ENCODE measurements around the gene NEK6.

The NEK6 gene

DNA sequence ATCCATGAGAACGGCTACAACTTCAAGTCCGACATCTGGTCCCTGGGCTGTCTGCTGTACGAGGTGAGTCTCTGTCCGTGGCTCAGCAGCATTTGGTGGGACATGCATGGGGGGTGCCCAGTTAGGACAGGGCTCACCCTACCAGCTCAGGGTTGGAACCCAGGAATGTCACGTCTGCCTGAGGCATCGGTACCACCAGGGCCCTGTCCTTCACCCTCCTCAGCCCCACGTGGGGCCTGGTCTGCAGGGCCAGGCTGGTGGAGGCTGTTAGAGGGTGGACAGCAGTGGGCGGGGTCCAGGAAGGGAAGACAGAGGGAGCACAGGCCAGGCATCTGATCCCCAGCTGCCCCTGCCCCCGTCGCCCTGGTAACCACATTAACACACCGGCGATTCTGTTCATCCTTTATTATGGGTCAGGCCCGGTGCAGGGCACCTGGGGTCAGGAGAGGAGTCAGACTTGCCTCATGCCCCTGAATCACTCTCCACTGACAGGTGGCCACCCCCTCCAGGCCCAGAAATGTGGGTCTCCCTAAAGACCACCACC lies 81.9 kb downstream of the NEK6 start:
- no peaks in the 10 kb centered on the region for H3K4me1 Mint-ChIP-seq
- no peaks in the 10 kb centered on the region for H3K27me3 Mint-ChIP-seq
- H3K27ac Mint-ChIP-seq: no peak overlapping the region
- no peak for ATAC-seq
- no peaks in the 10 kb centered on the region for H3K9me3 Mint-ChIP-seq
- H3K36me3 Mint-ChIP-seq: peaks cover 85% of the 10 kb centered on the region
- H3K4me3 Mint-ChIP-seq: no peak overlapping the region

DNA sequence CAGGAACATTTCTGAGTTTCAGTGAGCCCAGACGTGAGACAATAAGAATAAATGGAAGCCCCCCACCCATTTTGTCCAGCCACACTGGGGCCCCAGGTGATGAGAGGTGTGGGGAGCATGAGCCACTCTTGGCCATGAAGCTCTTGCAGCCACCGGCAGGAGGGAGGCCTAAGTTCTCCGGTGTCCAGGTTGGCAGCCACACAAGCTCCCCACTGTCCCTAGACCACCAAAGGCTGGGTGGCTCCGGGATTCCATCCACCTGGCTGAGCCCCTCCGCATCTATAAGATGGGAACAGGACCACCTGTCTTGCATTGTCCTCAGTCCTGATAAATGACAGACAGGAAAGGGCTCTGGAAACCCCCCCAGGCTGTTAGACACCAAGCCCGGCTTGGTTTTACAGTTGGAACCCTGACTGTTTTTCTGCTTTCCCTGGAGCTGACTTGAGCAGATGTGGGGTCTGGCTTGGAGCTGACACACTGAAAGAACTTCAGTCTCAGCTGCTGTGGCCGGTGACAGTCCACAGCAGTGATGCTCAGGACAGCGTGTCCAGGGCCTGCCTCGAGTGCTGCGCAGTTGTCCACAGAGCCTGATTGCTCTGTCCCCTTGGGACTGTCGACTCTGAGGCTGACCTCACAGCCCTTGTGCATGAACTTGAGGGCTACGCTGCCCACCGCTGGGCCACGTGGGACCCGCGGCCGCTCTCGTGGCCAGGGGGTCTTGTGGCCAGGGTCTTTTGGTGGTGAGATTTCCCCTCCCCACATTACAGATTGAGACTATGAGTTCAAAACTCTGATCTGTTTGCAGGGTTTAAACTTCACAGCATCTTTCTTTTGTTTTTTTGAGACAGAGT lies 82.7 kb downstream of the NEK6 start:
- Mint-ChIP-seq H3K27me3 (no peaks in the 10 kb centered on the region), H3K4me3 (no peak overlapping the region), H3K4me1 (no peaks in the 10 kb centered on the region), H3K9me3 (no peaks in the 10 kb centered on the region), H3K27ac (peak overlapping the region; percentile 55), H3K36me3 (peaks cover 83% of the 10 kb centered on the region)
- ATAC-seq: no peak

DNA sequence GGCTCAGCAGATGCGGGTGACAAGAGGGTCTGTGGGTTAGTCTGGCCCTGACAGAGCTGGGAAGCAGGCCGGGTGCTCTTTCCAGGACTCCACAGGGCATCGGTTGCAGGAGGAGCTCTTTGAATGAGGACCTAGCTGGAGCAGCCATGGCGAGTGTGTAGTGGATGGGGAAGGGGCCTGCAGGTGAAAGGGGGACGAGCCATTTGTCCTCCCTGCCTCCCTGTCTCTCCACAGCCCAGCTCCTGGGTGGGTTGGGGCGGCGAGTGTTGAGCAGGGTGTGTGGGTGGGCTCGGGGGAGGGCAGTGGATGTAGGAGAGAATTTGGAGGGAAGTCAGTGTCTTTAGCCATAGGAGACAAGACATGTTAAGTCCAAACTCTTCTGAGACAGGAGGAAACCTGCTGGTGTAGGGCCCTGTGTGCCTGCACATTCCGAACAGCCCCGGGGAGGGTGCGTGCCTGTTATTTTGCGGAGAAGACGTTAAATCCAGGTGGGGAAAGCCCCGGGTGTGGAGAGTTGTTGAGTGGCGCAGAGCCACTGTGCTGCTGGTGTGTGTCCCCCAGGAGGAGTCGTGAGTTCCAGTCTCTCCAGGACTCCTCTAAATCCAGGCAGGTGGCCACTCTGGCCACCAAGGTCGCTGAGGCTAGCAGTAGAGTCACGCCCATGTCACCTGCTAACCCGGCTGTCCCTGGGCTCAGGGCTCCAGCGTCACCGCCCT lies 83.9 kb downstream of the NEK6 start:
- Mint-ChIP-seq H3K27ac (peak overlapping the region; percentile 55), H3K4me1 (no peaks in the 10 kb centered on the region), H3K9me3 (no peaks in the 10 kb centered on the region), H3K4me3 (no peak overlapping the region), H3K36me3 (peaks cover 77% of the 10 kb centered on the region), H3K27me3 (no peaks in the 10 kb centered on the region)
- no peak for ATAC-seq

DNA sequence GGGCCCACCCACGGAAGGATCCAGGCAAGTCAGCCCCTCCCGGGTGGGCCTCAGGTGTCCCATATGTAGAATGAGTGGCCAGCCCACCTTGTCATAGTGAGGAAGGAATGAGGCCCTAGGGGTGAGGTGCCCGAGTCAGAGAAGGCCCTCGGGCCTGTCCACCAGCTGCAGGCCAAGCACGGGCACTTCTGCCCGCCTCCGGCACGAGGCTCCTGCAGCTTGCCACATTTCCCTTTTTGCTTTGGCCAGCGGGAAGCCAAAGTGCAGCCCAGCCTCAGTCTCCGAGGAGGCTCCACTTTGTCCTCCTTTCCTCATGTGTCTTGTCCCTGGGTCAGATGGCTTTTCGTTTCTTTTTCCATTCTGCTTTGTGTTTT lies 84.6 kb downstream of the NEK6 start:
- H3K36me3 Mint-ChIP-seq: peaks cover 77% of the 10 kb centered on the region
- ATAC-seq: no peak
- H3K4me1 Mint-ChIP-seq: no peaks in the 10 kb centered on the region
- no peaks in the 10 kb centered on the region for H3K27me3 Mint-ChIP-seq
- H3K4me3 Mint-ChIP-seq: no peak overlapping the region
- no peak overlapping the region for H3K27ac Mint-ChIP-seq
- no peaks in the 10 kb centered on the region for H3K9me3 Mint-ChIP-seq

DNA sequence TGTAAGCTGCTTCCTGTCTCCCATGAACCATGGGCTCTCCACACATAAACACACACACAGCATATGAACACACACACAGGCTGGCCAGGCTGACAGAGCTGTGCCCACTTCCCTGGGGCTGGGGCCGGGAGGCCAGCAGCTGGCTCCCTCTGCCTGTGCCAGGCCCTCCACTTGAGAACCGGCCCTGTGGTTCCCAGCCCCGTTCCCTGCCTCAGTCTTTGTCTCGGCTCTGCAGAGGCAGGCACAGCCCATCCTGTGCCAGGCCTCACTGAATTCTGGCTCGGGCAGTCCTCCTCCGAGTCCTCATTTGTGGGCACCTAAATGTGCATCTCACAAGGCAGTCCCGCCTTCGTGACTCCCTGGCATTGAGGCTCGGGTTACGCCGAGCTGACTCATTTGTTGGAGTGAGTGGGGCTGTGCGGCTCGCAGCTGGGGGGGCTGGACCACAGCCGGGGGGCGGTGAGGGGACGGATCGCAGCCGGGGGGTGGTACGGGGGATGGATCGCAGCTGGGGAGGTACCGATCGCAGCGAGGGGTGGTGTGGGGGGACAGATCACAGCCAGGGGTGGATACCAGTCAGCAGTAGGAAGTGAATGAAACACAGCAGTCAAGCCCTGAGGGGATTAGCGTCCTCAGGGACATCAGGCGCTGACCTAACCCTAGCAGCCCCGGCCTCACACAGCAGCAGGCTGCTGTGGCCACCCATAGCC lies 85.2 kb downstream of the NEK6 start:
- no peaks in the 10 kb centered on the region for H3K9me3 Mint-ChIP-seq
- H3K4me3 Mint-ChIP-seq: no peak overlapping the region
- H3K27me3 Mint-ChIP-seq: no peaks in the 10 kb centered on the region
- no peaks in the 10 kb centered on the region for H3K4me1 Mint-ChIP-seq
- H3K36me3 Mint-ChIP-seq: peaks cover 77% of the 10 kb centered on the region
- no peak overlapping the region for H3K27ac Mint-ChIP-seq
- ATAC-seq: no peak

DNA sequence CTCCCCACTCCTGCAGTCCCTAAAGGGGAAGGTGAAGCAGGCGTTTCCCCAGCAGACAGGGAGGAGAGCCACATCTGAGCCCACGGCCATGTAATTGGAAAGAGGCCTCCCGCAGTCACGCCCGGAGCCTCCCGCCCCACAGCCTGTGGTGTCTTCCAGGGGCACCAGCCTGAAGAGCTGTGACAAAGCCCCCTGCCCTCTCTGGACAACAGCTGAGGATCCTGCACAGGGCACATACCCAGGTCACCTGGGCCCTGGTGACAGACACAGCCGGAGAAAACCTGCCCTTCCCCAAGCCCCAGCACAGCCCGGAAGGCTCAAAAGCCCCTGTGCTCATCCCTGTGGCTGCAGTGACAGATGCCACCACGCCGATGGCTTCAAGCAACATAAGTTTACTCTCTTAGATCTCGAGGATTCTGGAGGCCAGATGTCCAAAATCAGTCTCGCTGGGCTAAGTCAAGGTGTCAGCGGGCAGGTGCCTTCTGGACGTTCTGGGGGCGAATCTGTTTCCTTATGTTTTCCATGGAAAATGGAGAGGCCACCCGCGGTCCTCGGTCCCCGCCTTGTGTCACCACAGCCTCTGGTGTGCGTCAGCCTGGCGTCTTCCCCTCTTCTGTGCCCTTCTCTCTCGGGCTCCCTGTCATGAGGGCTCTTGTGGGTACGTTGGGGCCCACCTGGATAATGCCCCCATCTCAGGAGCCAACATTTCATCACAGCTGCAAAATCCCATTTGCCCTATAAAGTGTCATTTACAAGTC lies 86.0 kb downstream of the NEK6 start:
- peak overlapping the region; percentile 16 for H3K27ac Mint-ChIP-seq
- no peaks in the 10 kb centered on the region for H3K9me3 Mint-ChIP-seq
- no peaks in the 10 kb centered on the region for H3K4me1 Mint-ChIP-seq
- no peak overlapping the region for H3K4me3 Mint-ChIP-seq
- H3K27me3 Mint-ChIP-seq: no peaks in the 10 kb centered on the region
- H3K36me3 Mint-ChIP-seq: peaks cover 77% of the 10 kb centered on the region
- no peak for ATAC-seq

DNA sequence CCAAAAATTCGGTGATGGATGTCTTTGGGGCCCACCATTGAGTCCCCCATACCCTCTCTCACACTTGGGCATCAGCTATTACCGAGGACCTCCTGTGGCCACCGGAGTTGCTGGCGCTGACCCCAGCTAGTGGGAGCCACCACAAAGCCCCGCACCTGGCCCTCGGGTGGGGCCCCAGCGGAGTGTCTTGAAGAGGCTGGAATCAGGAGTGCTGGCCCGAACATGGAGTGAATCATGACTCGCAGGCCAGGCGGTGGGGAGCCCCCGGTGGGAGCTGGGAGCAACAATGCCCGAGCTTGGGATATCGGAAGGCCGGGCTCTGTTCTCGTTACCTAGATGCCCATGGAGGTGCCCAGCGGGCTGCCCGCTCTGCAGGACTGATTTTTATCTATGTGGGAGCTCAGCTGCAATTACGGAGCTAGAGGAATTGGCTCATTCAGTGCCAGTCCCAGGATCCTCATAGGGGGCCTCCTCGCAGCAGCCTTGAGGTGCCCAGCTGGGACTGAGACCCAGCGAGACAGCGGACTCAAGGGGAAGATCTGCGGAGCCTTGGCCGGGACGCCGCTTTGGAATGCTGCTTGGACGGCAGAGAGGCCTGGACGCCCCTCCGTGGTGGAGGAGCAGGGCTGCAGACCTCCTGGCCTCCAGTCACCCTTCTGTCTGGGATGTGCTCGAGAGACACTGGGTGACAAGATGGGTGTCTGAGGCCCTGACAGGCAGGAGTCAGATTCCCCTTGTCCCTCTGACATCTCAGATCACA lies 86.7 kb downstream of the NEK6 start:
- Mint-ChIP-seq H3K27me3 (no peaks in the 10 kb centered on the region), H3K9me3 (no peaks in the 10 kb centered on the region), H3K4me1 (no peaks in the 10 kb centered on the region), H3K27ac (peak overlapping the region; percentile 16), H3K36me3 (peaks cover 70% of the 10 kb centered on the region), H3K4me3 (no peak overlapping the region)
- ATAC-seq: no peak

DNA sequence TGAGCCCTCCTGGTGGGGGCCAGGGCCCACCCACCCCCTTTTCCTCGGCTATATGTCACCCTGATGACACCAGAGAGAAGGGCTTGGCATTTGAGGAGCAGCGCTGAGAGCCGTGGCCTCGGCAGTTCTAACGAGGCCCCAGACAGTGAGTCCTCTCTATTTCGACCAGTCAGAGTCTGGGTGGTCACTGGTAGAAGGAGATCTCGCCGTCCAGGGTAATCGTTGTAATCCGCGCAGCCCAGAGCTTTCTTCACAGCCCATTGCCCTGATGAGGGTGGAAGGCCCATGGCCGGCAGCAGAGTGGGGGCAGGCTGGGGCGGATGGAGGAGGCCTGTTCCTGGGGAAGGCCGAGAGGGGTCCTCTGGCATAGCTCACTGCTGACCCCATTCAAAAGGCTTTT lies 87.3 kb downstream of the NEK6 start:
- no peaks in the 10 kb centered on the region for H3K27me3 Mint-ChIP-seq
- H3K36me3 Mint-ChIP-seq: peaks cover 64% of the 10 kb centered on the region
- no peak overlapping the region for H3K4me3 Mint-ChIP-seq
- no peaks in the 10 kb centered on the region for H3K9me3 Mint-ChIP-seq
- no peak for ATAC-seq
- no peak overlapping the region for H3K27ac Mint-ChIP-seq
- H3K4me1 Mint-ChIP-seq: no peaks in the 10 kb centered on the region

DNA sequence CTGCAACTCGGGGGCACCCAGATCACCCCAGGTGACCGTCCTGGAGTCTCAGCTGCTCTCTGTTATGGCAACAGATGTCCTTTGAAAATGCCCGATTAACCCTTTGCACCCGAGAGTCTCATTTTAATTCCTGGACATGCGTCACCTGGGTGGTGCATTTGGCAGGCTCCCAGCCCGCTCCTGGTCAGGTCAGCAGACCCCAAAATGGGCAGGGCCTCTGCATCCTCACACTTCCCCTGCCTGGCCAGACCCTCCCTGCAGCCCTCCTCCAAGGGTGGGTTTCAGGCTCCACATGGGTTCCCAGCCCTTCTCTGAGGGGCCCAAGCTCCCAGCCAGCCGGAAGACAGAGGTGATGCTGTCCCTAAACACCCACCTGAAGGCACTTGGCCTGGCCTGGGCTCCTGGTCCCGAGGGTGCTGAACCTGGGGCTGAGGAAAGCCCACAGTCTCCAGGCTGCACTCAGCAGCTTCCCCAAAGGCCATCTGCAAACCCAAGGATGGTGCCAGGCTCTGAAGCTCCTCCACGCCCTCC lies 88.1 kb downstream of the NEK6 start:
- Mint-ChIP-seq H3K4me1 (no peaks in the 10 kb centered on the region), H3K27me3 (no peaks in the 10 kb centered on the region), H3K9me3 (no peaks in the 10 kb centered on the region), H3K4me3 (no peak overlapping the region), H3K27ac (no peak overlapping the region), H3K36me3 (peaks cover 66% of the 10 kb centered on the region)
- ATAC-seq: no peak

DNA sequence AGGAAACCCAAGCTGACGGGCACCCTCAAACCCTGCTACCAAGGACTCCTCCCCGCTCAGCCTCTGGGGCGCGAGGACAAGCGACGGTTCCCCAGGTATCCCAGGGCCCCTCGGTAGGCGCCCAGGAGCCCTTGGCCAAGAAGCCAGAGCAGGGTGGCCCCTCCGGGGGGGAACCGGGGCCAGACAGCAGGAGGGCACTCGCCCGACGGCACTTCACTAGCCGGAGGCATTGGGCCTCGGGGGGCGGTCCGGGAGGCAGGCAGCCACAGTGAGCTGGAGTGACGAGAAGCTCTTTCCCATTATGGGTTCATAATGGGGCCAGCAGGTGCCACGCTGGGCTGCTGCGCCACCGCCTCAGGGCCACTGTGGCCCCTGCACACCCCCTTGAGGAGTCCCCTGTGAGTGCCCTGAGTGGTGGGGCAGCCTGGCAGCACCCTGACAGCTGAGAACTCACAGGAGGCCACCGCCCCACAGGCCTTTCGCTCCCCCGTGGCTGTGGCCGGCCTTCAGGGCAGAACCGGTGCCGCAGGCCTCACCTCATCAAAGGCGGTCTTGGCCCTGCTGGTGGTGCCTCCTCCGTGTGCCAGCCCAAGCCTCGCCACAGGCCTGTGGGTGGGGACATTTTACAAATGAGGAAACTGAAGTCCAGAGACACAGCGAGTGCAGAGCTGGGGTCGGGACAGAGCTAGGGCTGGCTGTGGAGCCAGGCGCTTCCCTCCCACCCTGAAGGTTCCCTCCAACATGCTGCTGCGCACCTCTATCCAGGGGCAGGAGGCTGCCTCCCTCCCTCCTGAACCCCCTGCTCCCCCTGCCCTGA lies 88.8 kb downstream of the NEK6 start:
- Mint-ChIP-seq H3K27me3 (no peaks in the 10 kb centered on the region), H3K36me3 (peaks cover 66% of the 10 kb centered on the region), H3K4me1 (no peaks in the 10 kb centered on the region), H3K4me3 (no peak overlapping the region), H3K27ac (no peak overlapping the region), H3K9me3 (no peaks in the 10 kb centered on the region)
- no peak for ATAC-seq

DNA sequence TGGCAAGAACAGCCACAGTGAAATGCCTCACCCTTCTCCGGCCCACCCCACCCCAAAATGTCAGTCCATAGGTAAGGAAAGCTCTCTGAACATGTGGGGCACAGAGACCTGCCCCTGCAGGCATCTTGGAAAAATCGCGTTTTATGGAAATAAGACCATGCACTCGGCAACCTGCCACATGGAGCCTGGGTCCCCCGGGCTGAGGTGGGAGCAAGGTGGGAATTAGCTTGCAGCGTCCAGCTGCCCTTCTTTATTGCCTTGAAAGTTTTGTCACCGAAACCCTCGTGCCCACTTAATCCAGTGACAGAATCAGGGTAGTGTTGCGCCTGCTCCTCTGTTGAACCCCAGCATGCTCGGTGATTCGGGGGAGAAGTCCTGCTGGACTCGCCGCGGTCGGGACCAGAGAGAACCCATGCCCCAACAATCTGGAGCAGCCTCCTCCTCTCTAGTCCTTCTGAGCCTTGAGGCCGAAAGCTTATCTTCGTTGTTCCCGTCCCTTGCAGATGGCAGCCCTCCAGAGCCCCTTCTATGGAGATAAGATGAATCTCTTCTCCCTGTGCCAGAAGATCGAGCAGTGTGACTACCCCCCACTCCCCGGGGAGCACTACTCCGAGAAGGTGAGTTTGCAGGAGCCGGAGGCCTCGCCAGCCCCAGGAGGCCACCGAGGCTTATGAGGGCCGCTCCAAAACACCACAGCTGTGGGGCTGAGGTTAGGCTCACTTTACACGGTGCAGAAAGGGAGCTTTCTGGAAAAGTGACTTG lies 89.6 kb downstream of the NEK6 start:
- Mint-ChIP-seq H3K4me1 (no peaks in the 10 kb centered on the region), H3K27ac (no peak overlapping the region), H3K36me3 (peaks cover 68% of the 10 kb centered on the region), H3K9me3 (no peaks in the 10 kb centered on the region), H3K27me3 (no peaks in the 10 kb centered on the region), H3K4me3 (no peak overlapping the region)
- ATAC-seq: no peak

DNA sequence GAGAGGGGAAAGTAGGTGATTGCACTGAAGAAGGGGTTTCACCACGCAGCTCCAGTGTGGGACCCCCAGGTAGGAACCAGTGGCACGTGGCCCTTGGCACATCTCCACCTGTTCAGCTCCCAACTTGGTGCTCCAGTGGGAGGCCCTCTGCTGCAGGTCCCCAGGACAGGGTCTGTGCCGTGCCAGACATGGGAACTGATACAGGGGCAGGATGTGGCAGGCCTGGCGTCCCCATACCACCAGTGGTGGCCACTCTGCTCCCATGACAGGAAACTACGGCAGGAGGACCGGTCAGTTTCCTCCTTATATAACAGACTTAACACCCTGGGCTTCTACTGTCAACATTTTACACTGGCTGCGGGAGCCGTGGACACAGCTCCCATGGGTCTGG lies 90.2 kb downstream of the NEK6 start:
- no peak overlapping the region for H3K27ac Mint-ChIP-seq
- peaks cover 68% of the 10 kb centered on the region for H3K36me3 Mint-ChIP-seq
- no peaks in the 10 kb centered on the region for H3K27me3 Mint-ChIP-seq
- H3K9me3 Mint-ChIP-seq: no peaks in the 10 kb centered on the region
- no peak overlapping the region for H3K4me3 Mint-ChIP-seq
- H3K4me1 Mint-ChIP-seq: no peaks in the 10 kb centered on the region
- ATAC-seq: no peak

DNA sequence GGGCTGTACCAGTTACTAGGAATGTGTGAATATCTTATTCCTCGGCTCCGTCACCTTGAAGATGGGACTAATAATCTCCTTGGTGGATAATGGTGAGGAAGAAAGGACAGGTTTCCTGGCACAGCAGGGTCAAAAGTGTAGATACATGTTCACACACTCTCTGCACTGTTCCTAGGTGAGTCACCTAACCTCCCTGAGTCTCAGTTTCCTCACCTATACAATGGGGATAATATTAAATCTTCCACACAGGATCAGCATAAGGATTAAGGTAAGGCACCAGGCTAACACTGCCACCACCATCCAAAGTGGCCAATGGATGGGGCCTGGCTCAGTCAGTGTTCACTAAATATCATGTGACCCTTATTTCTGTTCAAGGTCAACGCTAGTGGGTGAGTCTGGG lies 90.6 kb downstream of the NEK6 start:
- Mint-ChIP-seq H3K36me3 (peaks cover 67% of the 10 kb centered on the region), H3K27ac (no peak overlapping the region)

More for the DNA sequence above, 90.6 kb downstream of the NEK6 start:
- no peak for ATAC-seq
- no peaks in the 10 kb centered on the region for H3K27me3 Mint-ChIP-seq
- no peaks in the 10 kb centered on the region for H3K9me3 Mint-ChIP-seq
- no peaks in the 10 kb centered on the region for H3K4me1 Mint-ChIP-seq
- H3K4me3 Mint-ChIP-seq: no peak overlapping the region
